CD4-positive, alpha-beta T cell treated with Interleukin-17A for 4 hours (primary cell): Measurements from ENCODE around the gene PML.
"Not testable (repeated sequence)": the region's sequence is repeated elsewhere in the genome, so short reads cannot be mapped to it uniquely, and the experiment has no call there.

Experiments
- DNase-seq: peaks from one replicate; pipeline ENCODE4 v3.0.0-alpha.2; 2020; ENCODE audit warnings: mixed read lengths

Gene PML

DNA sequence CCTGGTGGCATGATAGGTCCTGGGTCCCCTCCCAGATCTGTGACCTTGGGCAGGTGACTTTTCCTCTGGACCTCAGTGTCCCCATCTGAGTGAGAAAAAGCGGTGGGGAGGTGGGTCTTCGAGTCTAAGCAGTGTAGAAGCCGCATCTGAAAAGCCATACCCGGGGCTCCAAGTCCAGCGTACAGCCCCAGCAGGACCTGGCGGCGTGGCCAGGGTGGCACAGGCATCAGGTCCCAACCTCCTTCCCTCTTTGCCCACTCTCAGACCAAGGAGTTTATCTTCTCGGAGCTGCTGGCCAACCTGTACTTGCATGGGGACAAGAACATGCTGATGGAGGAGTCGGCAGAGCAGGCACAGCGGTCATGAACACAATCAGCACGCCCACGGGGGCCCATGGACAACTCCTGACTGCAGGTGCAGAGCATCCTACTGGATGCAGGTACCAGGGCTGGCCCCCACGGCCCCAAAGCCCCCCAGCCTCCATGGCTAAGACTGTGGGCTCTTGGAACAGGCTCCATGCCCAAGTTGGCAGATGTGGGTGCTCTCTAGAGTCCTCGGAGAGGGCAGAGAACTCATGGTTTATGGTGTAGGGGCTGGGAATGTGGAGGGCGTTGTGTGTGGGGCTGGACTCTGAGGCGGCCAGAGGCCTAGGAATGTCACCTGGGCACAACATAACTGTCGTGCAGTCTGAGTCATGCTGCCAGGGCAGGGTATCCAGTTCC, 69.1 kb downstream of the PML start:
- DNase-seq = not testable (repeated sequence)

DNA sequence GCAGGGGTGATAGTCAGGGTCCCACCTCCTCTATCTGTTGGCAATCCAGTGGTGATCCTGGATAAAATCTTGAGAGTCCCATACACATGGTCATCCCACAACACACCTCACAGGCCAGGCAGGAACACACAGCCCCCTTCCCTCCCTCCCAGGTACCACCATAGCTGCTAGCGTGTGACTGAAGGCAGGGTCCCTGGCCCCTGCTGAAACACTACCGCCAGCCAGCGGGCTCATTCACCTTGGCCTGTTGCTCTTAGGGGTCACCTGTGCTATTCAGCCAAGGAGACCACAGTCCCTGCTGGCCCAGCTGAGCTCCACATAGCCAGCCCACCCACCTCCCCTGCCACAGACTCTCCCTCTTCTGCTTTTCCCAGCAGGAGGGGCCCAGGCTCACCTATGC, 69.7 kb downstream of the PML start:
- DNase-seq = not testable (repeated sequence)

DNA sequence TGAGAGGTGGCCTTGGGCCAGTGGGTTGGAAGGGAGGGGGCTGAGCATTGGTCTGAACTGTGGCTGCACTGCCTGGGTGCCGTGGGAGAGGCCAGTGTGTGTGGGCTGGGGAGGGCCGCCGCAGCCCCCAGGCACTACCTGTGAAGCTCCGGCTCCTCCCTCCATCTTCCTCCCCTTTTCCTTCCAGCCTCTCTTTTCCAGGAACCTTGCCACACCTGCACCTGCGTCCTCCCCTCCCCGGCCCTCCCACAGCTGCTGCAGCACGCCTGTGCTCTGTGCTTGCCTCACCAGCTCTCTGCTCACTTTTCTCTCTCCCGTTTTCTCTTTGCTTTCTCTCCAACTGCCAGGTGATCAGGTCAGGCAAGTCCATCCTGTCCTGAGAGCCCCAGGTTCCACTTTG, 70.3 kb downstream of the PML start:
- DNase-seq = not testable (repeated sequence)

DNA sequence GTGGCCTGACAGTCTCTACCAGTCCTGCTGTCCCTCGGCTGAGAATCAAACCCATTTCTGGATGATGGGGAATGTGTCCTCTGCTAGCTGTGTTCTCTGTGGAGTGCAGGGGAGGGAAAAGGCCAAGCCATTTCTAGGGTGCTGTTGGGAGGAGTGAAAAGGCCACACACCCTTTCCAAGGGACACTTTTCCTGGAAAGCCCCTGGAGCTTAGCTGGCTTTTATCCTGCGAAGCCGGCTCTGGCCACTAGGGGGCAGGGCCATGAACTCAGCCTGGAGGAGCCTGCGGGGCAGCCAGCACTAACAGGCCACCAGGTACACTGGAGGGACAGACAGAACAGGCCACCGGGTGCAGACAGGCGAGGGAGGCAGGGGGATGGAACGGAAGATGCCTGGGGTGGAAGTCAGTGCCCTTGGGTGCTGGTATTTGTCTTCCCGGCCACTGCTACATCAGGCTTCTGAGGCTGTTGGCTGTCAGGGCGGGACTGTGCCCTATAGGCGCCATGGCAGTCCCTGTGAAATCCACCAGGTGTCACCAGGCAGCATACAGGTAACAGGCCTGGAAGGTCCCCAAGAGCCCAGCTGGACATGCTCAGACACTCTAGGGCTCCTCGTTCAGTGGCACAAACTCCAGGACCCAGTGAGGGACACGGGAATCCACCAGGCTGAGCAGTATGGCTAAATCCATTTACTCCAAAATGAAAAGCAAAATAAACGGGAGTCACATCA, 71.3 kb downstream of the PML start:
- DNase-seq = not testable (repeated sequence)

DNA sequence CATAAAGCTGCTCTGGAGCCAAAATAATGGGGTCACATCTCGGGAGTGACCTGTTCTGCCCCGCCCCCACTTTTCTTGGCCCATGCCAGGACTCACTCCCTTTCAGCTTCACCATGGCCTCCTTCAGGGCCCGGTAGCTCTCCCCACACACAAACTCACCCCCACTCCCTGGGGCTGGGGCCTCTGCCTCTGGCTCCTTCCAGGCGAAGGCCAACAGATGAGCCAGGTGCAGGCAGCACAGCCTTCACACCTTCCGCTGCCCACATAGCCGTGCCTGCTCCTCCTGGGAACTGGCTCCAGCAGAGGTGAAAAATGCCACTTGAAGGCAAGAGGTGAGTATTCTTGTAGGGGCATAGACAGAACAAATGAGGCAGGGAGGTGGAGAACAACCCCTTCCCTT, 77.1 kb downstream of the PML start:
- DNase-seq = not testable (repeated sequence)

DNA sequence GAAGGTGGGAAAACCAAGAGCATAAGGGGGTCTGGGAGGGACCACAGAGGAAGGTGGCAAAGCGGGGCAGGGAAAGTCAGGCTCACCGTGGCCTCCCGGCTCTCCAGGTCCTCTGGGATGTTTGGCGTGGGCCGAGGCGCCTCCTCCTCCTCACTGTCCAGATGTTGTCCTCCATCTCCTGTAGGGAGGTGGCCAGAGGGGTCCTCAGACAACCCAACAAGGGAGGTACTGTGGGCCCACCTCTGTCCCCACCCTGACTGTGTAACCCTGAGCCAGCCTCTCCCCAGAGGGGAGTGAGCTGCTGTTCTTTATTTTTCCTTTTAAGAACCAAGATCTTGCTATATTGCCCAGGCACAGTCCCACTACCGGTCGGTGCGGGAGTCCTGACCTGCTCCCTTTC, 77.6 kb downstream of the PML start:
- DNase-seq = not testable (repeated sequence)

DNA sequence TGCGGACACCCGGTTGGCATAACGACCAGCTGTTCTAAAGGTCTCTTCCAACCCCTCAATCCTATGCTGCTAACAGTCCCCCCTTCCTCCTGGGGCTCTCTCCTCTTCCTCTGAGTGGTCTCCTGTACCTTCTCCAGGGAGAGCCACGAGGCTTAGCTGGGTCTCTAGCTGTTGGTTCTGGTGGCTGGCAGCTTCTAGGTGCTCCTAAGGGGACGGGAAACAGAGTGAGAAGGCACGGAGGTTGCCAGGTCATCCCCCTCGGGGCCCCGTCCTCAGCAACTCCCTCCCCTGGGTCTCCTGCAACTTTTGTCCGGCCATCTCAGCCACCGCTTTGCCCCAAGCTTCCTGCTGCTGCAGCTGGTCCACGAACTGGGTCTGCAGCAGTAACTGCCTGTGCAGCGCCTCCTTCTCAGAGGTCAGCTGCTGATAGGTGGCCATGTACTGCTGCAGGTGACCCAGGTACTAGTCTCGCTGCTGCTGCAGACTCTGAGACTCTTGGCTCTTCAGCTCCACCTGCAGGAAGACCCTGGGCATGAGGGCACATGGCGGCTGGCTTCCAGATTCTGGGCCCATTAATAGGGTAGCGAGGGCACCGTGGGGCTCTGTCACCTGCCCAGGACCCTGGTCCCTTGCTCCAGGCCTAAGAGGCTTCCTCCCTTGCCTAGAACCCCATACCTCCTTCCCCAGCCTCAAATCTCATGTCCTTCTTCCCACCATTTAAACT, 78.3 kb downstream of the PML start:
- not testable (repeated sequence) for DNase-seq

DNA sequence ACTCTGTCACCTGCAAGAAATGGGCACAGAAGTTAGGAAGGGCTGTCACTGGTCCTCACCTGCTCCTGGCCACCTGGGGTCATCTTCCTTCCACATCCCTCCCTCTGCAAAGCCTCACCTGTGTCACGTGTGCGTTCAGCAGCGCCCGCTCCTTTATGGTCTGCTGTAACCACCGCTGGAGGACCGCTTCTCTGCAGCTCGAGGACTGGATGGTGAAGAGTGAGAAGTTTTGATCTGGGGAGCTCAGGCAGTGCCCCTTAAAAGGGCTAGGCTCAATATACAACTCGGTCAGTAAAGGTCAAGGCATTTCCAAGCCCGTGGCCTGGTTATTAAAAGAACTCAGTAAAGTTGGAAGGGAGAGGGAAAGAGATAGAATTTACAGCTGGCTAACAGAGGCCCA, 81.3 kb downstream of the PML start:
- DNase-seq = not testable (repeated sequence)

DNA sequence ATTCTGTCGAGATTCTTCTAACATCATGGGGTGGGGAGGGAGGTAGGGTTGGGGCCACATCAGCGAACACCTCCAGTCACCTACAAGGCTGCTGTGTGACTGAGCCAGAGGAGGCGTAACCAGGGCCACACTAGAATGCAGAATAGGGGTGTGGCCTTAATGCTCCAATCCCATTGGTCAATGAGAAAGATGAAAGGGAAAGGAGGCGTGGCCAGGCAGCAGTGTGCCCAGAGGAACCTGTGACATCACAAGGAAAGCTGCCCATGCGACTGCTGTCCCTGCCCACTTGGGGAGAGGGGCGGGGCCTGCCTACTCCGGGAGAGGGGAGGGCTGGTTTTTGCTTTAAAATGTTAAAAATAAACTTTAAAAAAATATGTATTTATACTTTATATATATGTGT, 87.9 kb downstream of the PML start, which contains the start of gene GOLGA6A:
Gene GOLGA6A, minus strand, starts transcription at position 101 of the 400 bp plus-strand sequence. Its CDS starts 41 bp downstream, at position 60.
- DNase-seq = not testable (repeated sequence)

DNA sequence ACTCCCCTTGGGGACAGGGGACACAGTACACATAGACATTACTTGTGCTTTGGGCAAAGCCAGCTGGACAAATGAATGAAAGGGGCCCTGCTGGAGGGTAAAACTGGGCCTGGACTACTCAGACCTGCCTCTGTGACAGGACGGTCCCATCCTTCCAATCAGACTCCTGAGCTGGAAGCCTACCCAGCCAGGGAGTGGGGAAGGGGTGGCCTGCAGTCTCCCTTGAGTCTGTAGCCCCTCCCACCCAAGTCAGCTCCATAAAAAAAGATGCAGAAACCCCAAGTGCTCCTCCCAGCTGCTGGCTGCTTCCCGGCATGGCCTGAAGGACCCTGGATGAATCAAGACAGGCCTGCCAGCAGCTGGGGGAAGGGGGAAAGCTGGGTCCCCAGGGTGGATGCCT, 100.1 kb downstream of the PML start:
- DNase-seq = not testable (repeated sequence)

DNA sequence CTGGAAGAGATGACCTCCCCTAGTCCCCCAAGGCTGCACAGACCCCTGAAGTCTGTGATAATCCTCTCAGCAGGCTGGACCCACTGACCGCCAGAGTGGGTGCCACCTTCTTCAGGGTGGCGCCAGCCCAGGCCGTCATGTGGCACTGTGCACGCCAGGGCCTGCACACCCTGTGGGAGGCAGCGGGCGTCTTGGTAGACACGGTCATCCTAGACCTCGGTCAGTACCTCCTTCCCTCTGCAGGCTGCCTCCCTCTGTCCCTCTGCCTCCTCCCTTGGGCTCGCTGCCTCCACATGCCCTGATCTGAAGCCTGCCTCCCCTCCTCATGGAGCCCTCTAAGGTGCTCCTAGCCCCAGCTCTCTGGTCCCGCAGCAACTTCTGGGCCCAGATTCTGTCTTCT, 101.1 kb downstream of the PML start:
- not testable (repeated sequence) for DNase-seq

DNA sequence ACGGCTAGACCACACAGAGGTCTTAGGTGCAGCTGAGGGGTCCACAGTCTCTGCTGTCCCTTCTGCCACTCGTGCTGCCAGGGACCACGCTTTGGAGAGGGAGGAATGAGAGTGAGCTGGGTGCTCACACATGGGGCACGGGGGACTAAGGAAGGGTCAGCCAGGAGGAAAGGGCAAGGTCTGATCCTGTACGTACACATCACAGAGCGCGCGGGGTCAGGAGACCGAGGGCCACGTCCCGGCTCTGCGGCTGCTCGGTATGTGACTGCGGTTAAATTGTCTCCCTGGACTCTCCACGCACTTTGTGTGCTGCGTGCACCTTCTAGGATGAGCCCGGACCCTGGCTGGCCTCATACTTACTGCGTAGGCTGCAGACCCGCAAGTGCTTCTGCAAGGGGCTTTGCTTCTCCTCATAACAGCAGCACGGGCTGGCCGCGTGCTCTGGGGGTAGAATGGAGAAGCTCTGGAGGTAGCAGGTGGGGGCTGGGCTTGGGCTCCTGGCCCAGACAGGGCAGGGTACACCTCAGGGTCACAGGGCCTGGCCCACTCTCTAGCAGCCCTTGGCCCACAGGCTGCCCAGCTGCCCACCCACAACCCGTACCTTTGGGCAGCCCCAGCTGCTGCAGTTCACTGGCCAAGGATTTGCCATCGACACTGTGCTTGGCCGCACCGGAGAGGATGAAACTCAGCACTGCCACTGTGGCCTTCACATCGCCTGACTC, 102.4 kb downstream of the PML start:
- DNase-seq = not testable (repeated sequence)
